ENCODE measurements around the gene BCAS1. TPM values are rescaled to one million over a fixed set of nuclear protein-coding genes. Genes with fewer than 3 reads are reported as not detected.

The BCAS1 gene, protein sequence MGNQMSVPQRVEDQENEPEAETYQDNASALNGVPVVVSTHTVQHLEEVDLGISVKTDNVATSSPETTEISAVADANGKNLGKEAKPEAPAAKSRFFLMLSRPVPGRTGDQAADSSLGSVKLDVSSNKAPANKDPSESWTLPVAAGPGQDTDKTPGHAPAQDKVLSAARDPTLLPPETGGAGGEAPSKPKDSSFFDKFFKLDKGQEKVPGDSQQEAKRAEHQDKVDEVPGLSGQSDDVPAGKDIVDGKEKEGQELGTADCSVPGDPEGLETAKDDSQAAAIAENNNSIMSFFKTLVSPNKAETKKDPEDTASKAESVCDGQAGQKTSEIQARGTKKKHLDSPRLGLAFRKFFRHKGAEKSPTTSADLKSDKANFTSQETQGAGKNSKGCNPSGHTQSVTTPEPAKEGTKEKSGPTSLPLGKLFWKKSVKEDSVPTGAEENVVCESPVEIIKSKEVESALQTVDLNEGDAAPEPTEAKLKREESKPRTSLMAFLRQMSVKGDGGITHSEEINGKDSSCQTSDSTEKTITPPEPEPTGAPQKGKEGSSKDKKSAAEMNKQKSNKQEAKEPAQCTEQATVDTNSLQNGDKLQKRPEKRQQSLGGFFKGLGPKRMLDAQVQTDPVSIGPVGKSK
- 0.07 TPM in 1 of 2 replicates, not detected in the other for total RNA-seq (2014; rRNA removed; shearing (Covaris generic))

DNA sequence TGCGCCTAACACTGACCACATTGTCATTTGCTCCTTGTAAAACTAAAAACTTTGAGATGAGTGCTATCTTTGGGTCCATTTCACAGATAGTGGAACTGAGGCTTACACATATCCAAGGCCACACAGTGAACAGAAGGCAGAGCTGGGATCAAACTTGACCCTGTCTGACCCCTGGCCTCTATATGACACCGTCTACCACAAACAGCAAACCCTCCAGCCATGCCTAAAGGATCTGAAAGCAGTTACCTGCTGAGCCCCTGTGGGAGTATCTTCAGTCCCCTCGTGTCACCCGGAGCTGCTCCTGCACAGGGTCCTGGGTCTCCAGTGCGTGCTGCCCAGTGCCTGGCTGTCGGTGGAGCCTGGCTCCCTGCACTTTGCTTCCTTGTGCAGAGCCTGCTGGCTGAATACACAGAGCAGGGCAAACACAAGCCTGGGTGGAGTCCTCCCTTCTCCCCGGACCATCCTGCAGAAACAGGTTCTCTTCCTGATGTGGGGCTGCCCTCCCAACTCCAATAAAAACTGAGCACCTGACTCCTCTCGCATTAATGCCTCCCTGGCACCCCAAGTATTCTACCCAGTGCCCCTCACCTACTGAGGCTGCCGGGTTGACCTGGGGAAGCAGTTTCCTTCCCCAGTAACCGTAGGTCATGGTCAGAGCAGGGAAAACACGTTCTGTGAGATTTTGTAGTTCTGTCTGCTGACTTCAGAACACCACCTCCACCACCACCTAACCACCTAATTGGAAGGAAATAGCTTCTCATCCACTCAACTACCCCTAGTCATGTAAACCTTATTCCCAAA lies at the start of gene BCAS1:
TSS of gene BCAS1 (minus strand) at position 408 of the 801 bp plus-strand sequence. CDS start 11,876 bp downstream, outside the sequence.
- DNase-seq (ENCODE audit: low read depth) = no peak

DNA sequence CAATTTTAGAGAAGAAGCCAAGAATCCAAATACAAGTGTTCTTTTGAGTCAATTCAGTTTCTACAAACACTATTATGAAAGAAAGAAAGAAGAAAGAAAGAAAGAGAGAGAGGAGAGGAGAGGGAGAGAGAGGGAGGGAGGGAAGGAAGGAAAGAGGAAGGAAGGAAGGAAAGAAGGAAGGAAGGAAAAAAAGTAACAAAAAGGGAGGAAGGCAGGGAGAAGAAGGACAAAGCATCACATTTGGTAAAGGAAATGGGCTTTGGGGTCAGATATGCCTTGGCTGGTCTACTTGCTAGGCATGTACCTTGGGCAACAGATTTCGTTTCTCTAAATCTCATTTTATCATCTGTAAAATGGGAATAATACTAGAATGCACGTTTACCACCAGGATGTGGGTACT lies 49.4 kb upstream of the BCAS1 start:
- DNase-seq (ENCODE audit: low read depth) = no peak

DNA sequence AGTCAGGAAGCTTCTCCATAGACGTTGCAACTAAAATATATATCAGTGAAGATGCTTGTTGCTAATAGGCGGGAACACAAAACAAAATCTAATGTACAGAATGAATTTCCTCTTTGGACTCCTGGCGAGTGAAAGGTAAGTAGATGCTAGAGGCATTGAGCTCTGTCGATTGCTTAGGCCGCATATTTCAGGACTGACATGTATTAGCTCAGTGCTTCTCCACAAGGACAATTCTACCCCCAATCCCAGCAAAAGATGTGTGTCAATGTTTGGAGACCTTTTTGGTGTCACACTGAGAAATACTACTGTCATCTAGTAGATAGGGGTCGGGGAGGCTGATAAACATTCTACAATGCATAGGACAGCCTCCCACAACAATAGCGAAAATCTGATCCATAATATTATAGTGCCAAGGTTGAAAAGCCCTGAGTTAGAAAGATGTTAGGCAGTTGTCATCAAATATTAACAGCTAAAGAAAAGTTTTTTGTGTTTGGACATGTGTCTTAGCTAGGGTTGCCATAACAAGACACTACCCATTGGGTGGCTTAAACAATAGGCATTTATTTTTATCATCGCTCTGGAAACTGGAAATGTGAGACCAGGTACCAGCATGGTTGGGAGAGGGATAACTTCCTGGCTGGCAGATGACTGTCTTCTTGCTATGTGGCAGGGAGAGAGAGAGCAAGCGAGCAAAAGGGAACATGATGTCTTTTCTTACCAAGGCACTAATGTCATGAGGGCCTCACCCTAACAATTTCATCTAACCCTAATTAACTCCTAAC lies 48.0 kb upstream of the BCAS1 start:
- no peak for DNase-seq (ENCODE audit: low read depth)

DNA sequence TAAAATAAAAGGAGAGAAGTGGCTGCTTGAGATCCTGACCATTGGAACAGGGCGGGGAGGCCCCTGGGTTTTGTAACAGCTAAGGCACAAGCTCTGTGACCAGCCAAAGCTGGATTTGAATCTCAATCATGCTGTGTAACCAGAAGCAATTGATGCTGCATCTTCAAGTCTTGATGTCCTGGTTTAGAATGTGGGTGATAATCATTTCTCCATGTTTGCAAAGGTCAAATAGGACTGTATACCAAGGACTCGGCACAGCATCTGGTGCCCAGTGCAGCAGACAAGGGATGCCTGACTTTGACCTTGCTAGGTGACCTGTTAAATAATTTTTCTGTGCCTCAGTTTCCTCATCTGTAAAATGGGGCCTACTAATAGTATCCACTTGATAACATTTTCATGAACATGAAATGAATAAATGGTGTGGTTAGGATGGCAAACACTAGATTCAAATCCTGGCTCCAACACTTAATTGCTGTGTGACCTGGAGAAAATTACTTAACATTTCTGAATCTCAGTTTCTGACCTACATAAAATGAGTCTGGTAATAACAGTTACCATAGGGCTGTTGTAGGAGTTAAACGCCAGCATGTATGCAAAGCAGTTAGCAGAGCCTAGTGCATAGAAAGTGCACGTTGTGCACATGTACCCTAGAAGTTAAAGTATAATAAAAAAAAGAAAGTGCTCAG lies 46.3 kb upstream of the BCAS1 start:
- DNase-seq (ENCODE audit: low read depth) = no peak

DNA sequence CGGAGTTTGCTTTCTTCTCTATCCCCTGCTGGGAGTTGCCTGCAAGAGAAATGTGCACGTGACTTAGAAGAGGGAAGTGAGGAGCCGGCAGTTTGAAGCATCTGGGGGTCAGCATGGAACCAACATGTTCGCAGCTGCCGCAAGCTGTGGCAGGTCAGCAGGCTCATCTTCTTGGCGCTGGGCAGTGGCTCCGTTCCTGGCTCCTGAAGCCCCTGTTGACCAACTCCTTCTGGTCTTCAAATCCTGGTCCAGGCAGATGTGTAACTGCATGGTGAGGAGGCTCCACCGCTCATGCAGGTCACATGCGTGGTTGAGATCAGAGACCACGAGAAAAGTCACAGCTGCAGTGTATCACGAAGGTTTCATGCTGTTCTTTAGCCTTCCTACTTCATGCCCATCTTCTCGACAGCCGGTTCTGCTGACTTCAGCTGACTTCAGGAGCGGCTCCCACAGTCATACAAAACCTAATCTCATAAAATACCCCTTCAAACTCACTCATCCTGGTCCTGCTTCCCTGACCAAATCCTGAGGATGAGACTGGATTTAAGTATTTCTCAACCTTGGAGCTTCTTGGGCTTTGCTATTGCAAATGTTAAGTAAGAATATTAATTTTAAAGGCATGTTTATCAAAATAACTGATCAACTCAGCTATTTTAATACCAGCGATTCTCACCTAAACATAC lies 44.9 kb upstream of the BCAS1 start:
- no peak for DNase-seq (ENCODE audit: low read depth)

DNA sequence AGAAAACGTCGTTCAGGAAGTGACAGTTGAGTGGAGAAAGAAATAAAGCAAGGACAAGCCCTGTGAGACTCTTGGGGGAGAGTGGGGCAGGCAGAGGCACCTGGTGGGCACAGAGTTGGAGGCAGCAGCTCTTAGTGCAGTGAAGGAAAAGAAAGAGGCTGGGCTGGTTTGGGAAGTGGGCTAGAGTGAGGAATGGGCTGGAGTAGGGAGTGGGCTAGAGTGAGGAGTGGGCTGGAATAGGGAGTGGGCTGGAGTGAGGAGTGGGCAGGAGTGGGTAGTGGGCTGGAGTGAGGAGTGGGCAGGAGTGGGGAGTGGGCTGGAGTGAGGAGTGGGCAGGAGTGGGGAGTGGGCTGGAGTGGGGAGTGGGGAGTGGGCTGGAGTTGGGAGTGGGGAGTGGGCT lies 43.7 kb upstream of the BCAS1 start:
- no peak for DNase-seq (ENCODE audit: low read depth)

DNA sequence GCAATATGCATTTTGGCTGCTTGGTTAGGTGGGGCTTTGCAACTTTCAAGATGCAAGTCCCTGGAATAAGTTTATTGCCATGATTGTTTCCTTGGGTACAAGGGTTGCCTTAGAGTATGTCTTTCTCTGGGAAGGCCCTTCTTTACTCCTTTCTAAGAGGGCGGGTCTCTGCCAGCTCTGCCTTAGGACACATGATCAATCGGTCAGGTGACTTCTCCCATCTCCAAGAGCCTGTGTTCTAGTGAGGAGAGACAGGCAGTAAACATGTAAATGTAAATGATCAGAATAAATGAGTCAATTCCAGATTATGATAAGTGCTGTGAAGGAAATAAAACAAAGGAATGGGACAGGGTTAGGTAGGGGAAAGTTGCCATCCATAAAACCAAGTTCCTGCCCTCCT lies 43.2 kb upstream of the BCAS1 start:
- no peak for DNase-seq (ENCODE audit: low read depth)

DNA sequence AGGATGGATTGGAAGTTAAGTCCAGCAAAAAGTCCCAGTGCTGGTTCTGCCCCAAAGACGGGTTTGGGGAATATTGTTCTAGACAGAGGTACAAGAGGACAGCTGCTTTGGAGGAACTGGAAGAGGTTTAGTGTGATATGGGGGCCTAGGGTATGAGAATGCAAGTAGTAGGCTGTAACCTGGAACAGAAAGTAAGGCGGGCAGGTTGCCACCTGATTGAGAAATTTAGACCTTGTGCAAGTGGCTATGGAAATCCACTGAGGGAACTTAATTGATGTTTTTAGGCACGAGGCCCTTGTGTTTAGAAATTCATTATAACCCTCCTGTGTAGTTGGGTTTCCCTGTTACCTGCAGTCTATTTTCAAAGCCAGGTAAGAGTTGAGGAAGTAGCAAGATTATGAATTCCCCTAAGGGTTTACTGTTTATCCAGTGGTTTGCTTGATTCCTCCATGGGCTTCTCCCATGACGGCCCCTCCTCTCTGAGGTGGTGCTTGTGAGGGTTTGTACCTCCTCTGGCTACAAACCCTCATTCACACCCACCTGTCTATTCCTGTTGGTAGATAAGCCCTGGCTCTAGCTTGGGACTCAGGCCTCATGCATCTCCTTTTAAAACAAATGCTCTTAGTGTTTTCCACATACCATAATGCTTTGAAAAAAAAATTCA lies 42.0 kb upstream of the BCAS1 start:
- DNase-seq (ENCODE audit: low read depth) = no peak

DNA sequence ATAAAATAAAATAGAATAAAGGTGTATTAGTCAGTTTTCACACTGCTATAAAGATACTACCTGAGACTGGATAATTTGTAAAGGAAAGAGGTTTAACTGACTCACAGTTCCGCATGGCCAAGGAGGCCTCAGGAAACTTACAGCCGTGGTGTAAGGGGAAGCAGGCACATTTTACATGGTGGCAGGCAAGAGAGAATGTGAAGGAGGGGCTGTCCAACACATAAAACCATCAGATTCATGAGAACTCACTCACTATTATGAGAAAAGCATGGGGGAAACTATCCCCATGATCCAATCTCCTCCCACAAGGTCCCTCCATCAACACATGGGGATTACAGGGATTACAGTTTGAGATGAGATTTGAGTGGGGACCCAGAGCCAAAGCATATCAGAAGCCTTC lies 41.1 kb upstream of the BCAS1 start:
- no peak for DNase-seq (ENCODE audit: low read depth)

DNA sequence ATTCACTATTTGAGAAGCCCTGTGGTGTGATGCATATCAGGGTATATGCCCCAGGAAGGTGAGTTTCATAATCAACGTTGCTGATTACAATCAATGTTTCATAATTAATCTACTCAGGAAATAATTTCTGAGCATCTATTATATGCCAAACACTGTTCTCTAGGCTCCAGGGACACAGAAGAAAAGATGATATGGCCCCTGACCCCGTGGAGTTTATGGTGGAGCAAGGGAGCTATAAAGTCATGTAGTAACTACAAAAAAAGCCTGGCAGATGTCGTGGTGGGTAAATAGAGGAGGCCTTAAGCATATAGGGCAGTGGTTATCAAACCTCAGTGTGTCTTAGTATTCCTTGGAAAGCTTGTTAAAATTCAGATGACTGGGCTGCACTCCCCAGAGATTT lies 40.1 kb upstream of the BCAS1 start:
- DNase-seq (ENCODE audit: low read depth) = no peak

DNA sequence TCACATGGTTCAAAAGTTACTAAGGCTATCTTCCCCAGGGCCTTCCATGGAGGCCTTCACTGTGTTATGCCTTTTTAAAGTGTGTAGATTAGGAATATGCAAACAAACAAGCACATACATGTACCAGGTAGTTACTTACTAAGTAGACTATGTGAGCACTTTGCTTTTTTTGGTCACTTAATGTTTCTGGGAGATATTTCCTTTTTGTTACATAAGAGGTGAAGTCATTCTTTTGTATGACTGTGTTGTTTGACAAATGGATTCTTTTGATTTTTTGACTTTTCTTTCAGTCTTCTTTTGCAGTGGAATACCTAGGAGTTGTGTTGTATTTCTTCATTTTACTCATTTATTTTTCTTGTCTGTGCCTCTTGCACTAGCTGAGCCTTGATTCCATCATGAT lies 39.6 kb upstream of the BCAS1 start:
- no peak for DNase-seq (ENCODE audit: low read depth)

DNA sequence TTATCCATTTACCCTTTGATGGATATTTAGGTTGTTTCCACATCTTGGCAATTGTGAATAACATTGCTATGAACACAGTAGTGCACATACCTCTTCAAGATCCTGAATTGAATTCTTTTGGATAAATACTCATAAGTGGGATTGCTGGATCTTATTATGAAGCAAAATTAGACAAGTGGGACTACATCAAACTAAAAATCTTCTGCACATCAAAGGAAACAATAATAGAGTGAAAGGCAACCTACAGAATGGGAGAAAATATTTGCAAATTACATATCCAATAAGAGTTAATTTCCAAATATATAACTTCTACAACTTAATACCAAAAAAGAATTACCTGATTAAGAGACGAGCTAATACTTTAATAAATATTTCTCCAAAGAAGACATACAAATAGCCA lies 38.4 kb upstream of the BCAS1 start:
- no peak for DNase-seq (ENCODE audit: low read depth)

DNA sequence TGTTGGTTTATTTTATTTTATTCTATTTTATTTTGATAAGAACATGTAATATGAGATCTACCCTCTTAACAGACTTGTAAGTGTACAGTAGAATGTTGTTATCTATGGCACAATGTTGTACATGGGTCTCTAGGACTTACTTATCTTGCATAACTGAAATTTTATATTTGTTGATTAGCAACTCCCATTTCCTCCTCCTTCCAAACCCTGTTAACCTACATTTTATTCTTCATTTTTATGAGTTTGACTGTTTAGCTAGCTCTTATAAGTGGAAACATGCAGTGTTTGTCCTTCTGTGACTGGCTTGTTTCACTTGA lies 37.9 kb upstream of the BCAS1 start:
- DNase-seq (ENCODE audit: low read depth) = no peak

DNA sequence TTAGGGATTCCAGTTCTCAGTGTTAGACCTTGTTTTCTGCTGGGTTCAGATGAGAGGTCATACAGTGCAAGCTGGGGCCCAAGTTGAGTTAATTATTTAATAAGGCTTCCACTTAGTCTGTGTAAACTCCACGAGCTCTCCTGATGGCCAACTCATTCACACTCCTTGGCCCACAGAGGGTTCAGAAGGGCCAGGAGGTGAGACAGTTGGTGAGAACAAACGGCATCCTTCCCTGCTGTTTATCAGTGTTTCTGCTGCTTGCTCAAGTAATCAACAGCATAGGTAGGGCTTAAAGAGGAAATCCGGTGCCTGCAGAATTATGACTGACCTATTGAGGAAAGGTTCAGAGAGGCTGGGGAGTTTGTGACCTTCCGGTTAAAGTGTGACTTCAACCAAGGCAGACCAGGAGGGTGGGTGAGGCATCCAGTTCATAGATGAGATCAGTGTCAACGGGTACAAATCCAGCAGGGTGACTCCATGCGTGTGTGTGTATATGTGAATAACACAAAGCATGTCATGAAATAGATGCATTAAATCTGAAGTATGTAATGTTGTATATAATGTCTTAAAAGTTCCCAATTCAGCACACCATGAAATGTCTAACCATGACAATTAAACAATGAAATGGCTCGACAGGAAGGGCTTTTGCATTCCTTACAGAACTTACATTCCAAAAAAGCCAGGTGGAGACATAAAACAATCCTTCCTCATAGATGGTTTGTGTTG lies 37.4 kb upstream of the BCAS1 start:
- no peak for DNase-seq (ENCODE audit: low read depth)

DNA sequence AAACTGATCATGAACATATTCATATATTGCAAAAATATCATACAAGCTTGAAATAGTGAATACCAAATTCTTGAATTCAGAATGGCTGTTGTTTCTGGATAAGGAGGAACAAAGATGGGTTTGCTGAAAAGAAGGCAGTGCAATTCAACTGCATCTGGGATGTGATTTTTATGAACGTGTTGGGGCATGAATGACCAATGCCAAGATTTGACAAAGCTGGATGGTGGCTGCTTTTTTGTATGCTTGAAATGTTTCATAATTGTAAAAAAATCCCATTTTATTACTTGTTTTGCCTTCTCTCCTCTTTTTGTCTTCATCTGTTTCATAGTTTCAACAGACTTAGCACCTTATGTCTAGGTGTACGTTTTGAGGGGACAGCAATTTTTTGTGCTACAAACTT lies 36.8 kb upstream of the BCAS1 start:
- no peak for DNase-seq (ENCODE audit: low read depth)

DNA sequence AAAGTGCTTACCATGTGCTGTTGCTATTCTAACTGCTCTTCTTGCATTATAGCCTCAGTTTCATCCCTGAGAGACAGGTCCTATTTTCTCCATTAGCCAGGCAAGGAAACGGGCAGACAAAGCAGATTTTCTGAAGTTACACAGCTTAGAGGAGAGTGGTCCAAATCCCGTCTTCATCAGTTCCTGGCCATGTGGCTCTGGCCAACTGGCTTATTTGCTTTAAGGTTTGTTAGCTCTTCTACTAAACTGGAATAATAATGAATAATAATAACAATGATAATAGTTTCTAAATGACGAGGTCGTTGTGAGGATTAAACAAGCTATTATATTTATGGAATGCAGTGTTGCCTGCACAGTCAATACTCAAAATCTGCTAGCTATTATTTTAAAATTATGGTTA lies 35.8 kb upstream of the BCAS1 start:
- no peak for DNase-seq (ENCODE audit: low read depth)

DNA sequence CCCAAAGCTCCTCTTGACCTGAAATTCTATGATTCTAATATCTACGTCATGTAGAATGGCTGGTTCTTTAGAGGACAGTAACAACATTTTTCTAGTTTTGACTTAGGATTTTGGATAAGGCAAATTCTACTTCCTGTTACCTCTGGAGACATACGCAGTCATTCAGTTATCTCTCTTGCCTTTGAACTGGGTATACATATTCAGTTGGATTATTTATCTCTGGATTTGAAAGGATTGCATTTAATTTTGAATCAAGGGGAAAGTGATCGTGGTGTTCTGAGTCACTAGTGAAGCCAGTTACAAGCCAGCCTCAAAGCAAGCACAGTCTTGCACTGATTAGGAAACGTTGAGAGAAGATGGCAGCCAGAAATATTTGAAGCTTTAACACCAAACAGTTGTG lies 35.3 kb upstream of the BCAS1 start:
- no peak for DNase-seq (ENCODE audit: low read depth)

DNA sequence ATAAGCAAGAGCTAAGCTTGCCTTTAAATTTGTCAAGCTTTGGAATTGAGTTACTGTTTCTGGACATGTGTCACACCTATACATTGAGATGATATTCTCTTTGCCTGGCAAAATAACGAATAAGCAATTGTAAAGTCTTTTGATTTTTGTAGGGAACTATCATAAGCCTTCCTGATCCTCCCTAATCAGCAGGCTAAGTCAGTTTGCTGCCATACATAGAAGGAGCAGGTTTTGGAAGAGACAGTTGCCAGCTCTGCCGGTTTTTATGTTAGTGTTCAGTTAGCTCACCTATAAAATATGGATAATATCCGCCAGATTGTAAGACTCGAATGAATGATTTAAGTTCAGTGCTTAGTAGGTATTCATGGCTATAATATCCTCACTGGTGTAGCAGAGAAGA lies 34.4 kb upstream of the BCAS1 start:
- no peak for DNase-seq (ENCODE audit: low read depth)

DNA sequence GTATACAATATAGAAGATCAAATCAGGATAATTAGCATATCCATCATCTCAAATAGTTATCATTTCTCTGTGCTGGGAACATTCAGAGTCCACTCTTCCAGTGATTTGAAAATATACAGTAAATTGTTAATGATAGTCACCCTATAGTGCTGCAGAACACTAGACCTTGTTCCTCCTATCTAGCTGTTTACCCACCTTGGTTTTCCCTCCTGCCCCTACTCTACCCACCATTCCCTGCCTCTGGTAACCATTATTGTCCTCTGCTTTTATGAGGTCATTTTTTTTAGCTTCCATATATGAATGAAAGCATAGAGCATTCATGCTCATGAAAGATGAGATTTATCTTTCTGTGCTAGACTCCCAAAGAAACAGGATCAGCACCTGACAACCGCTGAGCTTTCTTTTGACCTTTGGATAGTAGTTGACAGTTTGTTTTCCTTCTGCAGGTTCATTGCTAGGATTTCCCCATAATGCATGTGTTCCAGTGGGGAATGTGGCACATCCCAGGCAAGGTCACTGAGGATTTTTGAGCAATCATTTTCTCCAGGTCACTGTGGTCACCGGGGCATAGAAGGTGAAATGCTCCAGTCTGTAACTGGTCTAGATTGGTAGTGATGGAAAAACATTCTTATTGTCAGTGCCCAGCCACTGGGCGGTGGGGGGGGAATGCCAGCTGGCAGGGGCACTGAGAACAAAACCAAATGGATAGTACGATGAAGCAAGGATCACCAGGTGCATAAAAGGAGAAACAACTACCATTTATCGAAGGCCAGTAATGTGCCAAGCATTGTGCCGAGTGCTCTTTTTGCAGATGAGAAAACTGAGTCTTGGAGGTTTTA lies 33.6 kb upstream of the BCAS1 start:
- DNase-seq (ENCODE audit: low read depth) = no peak
